ENCODE measurements around the gene APBB2. TPM values are rescaled to one million over a fixed set of nuclear protein-coding genes. Genes with fewer than 3 reads are reported as not detected.

The APBB2 gene
- total and polyA plus RNA-seq, 2 of the 8 experiments (the other 6 are each of a cell fraction or from before 2014, with no cell fraction given), result 58.7 to 59.4 TPM

GRCh38 chr4:41104155-41104554, 110.2 kb downstream of the APBB2 start:
- no peak overlapping the region for H3K4ac ChIP-seq (replicated peaks; ENCODE audit: insufficient read length, low read depth, low read length)
- H3K23ac ChIP-seq (ENCODE audit: insufficient read length), result no peak overlapping the region
- H2BK120ac ChIP-seq (replicated peaks; ENCODE audit: low read depth, low read length), result no peak overlapping the region
- no peak overlapping the region for H2BK5ac ChIP-seq (ENCODE audit: low read depth, low read length)
- H3K27ac ChIP-seq (ENCODE audit: low read depth, low read length), result no peak overlapping the region
- H3K79me2 ChIP-seq (ENCODE audit: control insufficient read depth in 1 of 2, insufficient read depth in 2 of 2, low read length in 2 of 2), result peaks cover 0 to 2% of the 10 kb centered on the region in 2 experiments; a peak in 1 of 4 replicates
- H4K91ac ChIP-seq (replicated peaks; ENCODE audit: insufficient read length, low read length), result no peak overlapping the region
- H4K5ac ChIP-seq (ENCODE audit: insufficient read length, low read depth, low read length), result no peak overlapping the region
- H2BK20ac ChIP-seq (ENCODE audit: low read length), result no peak overlapping the region
- no peak overlapping the region for H3K14ac ChIP-seq (ENCODE audit: insufficient read length)
- FAIRE-seq (no peak), DNase-seq (ENCODE audit: low read depth in 1 of 2, low spot score in 2 of 2) (no peak)
- no peak overlapping the region for H2BK12ac ChIP-seq (ENCODE audit: low read depth, low read length)
- no peaks in the 10 kb centered on the region; a peak in 1 of 7 replicates for H3K4me1 ChIP-seq (replicated peaks in 1 of 4; ENCODE audit: control insufficient read depth in 3 of 4, insufficient read depth in 4 of 4, low read length in 3 of 4)
- ChIA-PET CTCF (ENCODE audit: partially characterized antibody) (interaction anchor here (1.2 to 1.4 kb wide), 3 partner anchors 13 to 179 kb away, joined by 3 to 5 read pairs (median 4); no protein-coding TSS in a partner anchor), POLR2A (ENCODE audit: partially characterized antibody) (no interaction called here)
- WGBS, 2 experiments (ENCODE audit: extremely low coverage in 1 of 2, insufficient coverage in 1 of 2, insufficient read length in 1 of 2, insufficient replicate concordance in 2 of 2, low coverage in 1 of 2, low lambda C conversion rate in 2 of 2, missing lambda C conversion rate in 1 of 2), result 92% methylated on average over 3 of the region's 3 CpGs; no CpG with 5 or more reads in 1 of the 2 experiments
- no peak overlapping the region for H2AK5ac ChIP-seq (ENCODE audit: low read depth, low read length)
- H3K27me3 ChIP-seq (replicated peaks in 1 of 4; ENCODE audit: control insufficient read depth in 3 of 4, extremely low read depth in 1 of 4, insufficient read depth in 3 of 4, low read length in 3 of 4), result no peaks in the 10 kb centered on the region
- no peaks in the 10 kb centered on the region for H4K20me1 ChIP-seq (replicated peaks in 1 of 2; ENCODE audit: control insufficient read depth in 1 of 2, insufficient read depth in 2 of 2, low read length in 2 of 2)
- no peaks in the 10 kb centered on the region for H3K36me3 ChIP-seq (ENCODE audit: control insufficient read depth in 2 of 4, insufficient read depth in 4 of 4, low read length in 3 of 4)
- H3K9ac ChIP-seq (replicated peaks in 1 of 4; ENCODE audit: extremely low read depth in 1 of 4, low read depth in 3 of 4, low read length in 3 of 4), result no peak overlapping the region
- H3K56ac ChIP-seq (replicated peaks; ENCODE audit: insufficient read length, low read depth, low read length), result no peak overlapping the region
- H3K4me2 ChIP-seq (ENCODE audit: insufficient read depth in 1 of 2, low read depth in 2 of 2, low read length in 2 of 2), result no peak overlapping the region
- H2AFZ ChIP-seq (ENCODE audit: low read length), result no peak overlapping the region
- H3K18ac ChIP-seq (ENCODE audit: extremely low read depth, low read length), result no peak overlapping the region
- no peak overlapping the region for H2BK15ac ChIP-seq (ENCODE audit: low read length)
- no peaks in the 10 kb centered on the region for H3K23me2 ChIP-seq (ENCODE audit: low read depth, low read length)
- H3K79me1 ChIP-seq (ENCODE audit: low read depth, low read length), result no peaks in the 10 kb centered on the region; the same call in 1 of the 2 replicates
- no peak overlapping the region for H3K4me3 ChIP-seq (ENCODE audit: extremely low read depth in 1 of 4, insufficient read depth in 2 of 4, low read depth in 3 of 4, low read length in 4 of 4)
- H4K8ac ChIP-seq (ENCODE audit: extremely low read depth, insufficient read depth, low read length), result no peak overlapping the region
- H3K9me3 ChIP-seq (ENCODE audit: insufficient read depth in 2 of 2, low read depth in 1 of 2, low read length in 1 of 2), result no peaks in the 10 kb centered on the region
- TF ChIP-seq CHD2 (IDR thresholded peaks at IDR 0.05; ENCODE audit: low read length) (no peak), BCL11A (IDR thresholded peaks at IDR 0.05; ENCODE audit: low read depth in 2 of 2, low read length in 2 of 2) (no peak), MAFK (IDR thresholded peaks at IDR 0.05; ENCODE audit: low read depth, low read length) (no peak), E2F6 (IDR thresholded peaks at IDR 0.05) (no peak), SUZ12 (IDR thresholded peaks at IDR 0.05; ENCODE audit: low read length) (no peak), ATF3 (IDR thresholded peaks at IDR 0.05; ENCODE audit: insufficient read depth, low read depth, low read length) (no peak)

Data from H1 (cell line).